HepG2 (cell line): ENCODE results near the gene MAS1L.

Experiments
- CBX5 ChIP-seq: sonication (generic); formaldehyde crosslinking; IDR thresholded peaks from 2 replicates; pipeline ENCODE4 v1.4.0; 2020; ENCODE audit warnings: missing genetic modification reagents, borderline replicate concordance
- ESRRA ChIP-seq: sonication (generic); formaldehyde crosslinking; IDR thresholded peaks from 2 replicates; pipeline ENCODE4 v1.5.1; 2020; ENCODE audit warnings: mild to moderate bottlenecking, low read depth, missing genetic modification reagents
- FOSL1 ChIP-seq: sonication (generic); formaldehyde crosslinking; IDR thresholded peaks from 2 replicates; pipeline ENCODE4 v1.9.0; 2021; ENCODE audit warnings: missing genetic modification reagents, borderline replicate concordance
- IRF2 ChIP-seq: IDR thresholded peaks from 2 replicates; pipeline ENCODE4 v1.6.1; 2018; ENCODE audit warnings: missing genetic modification reagents, missing compliant biosample characterization
- MTF1 ChIP-seq: sonication (generic); formaldehyde crosslinking; IDR thresholded peaks from 2 replicates; pipeline ENCODE4 v1.5.0; 2020; ENCODE audit warnings: missing genetic modification reagents
- POLR2AphosphoS5 ChIP-seq: IDR thresholded peaks from 2 replicates; pipeline ENCODE4 v1.6.1; 2012; ENCODE audit warnings: low read depth, low read length
- RAD21 ChIP-seq: fragments of 450-650 bp; formaldehyde crosslinking; IDR thresholded peaks from 2 replicates; pipeline ENCODE4 v1.5.0; 2020; ENCODE audit warnings: mild to moderate bottlenecking
- TAF15 ChIP-seq: fragments of 200-400 bp; formaldehyde crosslinking; IDR thresholded peaks from one replicate; pipeline ENCODE4 v1.6.1; 2018; ENCODE audit warnings: mild to moderate bottlenecking, low read depth, low read length; ENCODE audit not compliant: poor library complexity, severe bottlenecking
- TCF12 ChIP-seq, 2 experiments: fragments of 450-650 bp in 1 of 2; sonication (generic) in 1 of 2; formaldehyde crosslinking in 1 of 2; IDR thresholded peaks; 2 replicates each; pipeline versions ENCODE4 v1.6.1 to v1.8.0; 2017 to 2022; ENCODE audit warnings: antibody characterized with exemption in 1 of 2, mild to moderate bottlenecking in 1 of 2, missing genetic modification reagents in 1 of 2, moderate library complexity in 1 of 2
- TF ChIP-seq, protein P1 (sequence below), 2 experiments: sonication (generic) in 1 of 2; formaldehyde crosslinking in 1 of 2; IDR thresholded peaks; 2 replicates each; pipeline versions ENCODE4 v1.5.1 to v1.6.1; 2011 to 2020; ENCODE audit warnings: borderline replicate concordance in 1 of 2, low read depth in 1 of 2, low read length in 1 of 2, mild to moderate bottlenecking in 1 of 2, missing genetic modification reagents in 1 of 2, moderate library complexity in 1 of 2
- TF ChIP-seq, protein P2 (sequence below): sonication (generic); formaldehyde crosslinking; IDR thresholded peaks from 2 replicates; pipeline ENCODE4 v1.4.0; 2020; ENCODE audit warnings: missing genetic modification reagents

DNA sequence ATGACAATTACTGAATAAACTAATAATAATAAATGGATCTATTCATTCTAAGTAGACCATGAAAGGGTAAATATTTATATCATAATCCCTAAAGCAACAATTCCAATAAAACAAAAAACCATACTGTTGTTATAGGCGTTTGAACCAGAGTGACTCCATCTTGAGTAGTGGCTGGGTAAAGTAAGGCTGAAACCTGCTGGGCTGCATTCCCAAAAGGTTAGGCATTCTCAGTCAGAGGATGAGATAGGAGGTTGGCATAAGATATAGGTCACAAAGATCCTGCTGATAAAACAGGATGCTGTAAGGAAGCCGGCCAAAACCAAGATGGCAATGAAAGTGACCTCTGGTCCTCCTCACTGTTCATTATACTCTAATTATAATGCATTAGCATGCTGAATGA is 22.5 kb downstream of the MAS1L start:
- TF ChIP-seq IRF2 (CRISPR knock-in tag), result no peak
- TF ChIP-seq CBX5 (CRISPR knock-in tag), result no peak
- no peak for TF ChIP-seq POLR2AphosphoS5
- no peak for TF ChIP-seq TAF15
- TF ChIP-seq MTF1 (CRISPR knock-in tag), result no peak
- no peak for TF ChIP-seq FOSL1
- TF ChIP-seq ESRRA (CRISPR knock-in tag), result no peak
- TF ChIP-seq RAD21, result no peak
- TF ChIP-seq TCF12 (IDR thresholded peaks at IDR 0.05), result no peak
- TF ChIP-seq TCF12 (CRISPR knock-in tag; IDR thresholded peaks at IDR 0.05), result no peak
- TF ChIP-seq, protein P1, sequence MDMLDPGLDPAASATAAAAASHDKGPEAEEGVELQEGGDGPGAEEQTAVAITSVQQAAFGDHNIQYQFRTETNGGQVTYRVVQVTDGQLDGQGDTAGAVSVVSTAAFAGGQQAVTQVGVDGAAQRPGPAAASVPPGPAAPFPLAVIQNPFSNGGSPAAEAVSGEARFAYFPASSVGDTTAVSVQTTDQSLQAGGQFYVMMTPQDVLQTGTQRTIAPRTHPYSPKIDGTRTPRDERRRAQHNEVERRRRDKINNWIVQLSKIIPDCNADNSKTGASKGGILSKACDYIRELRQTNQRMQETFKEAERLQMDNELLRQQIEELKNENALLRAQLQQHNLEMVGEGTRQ (IDR thresholded peaks at IDR 0.05; ENCODE audit: low read depth, low read length), result no peak
- TF ChIP-seq, protein P1 (CRISPR knock-in tag; IDR thresholded peaks at IDR 0.05; ENCODE audit: borderline replicate concordance), result no peak
- TF ChIP-seq, protein P2, sequence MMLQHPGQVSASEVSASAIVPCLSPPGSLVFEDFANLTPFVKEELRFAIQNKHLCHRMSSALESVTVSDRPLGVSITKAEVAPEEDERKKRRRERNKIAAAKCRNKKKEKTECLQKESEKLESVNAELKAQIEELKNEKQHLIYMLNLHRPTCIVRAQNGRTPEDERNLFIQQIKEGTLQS, result no peak
